Neural cell (in vitro differentiated cells): ENCODE data around the gene RPTN. TPM values are rescaled to one million over a fixed set of nuclear protein-coding genes. Genes with fewer than 3 reads are reported as not detected.

Experiments
- H2AFZ ChIP-seq: fragments of 200-600, 300-800 bp; sonication (generic), shearing (Covaris generic); 2 replicates; pipeline ENCODE4 v1.6.0; 2014; ENCODE audit warnings: low read depth, mild to moderate bottlenecking, antibody characterized with exemption, low read length, moderate library complexity
- H3F3A ChIP-seq: fragments of 200-600 bp; shearing (Covaris generic); 2 replicates; pipeline ENCODE4 v1.6.1; 2016; ENCODE audit warnings: mild to moderate bottlenecking, moderate library complexity, mixed read lengths, antibody characterized with exemption, low read length; ENCODE audit not compliant: insufficient read depth, poor library complexity, severe bottlenecking
- H3K27ac ChIP-seq: fragments of 200-600, 300-800 bp; sonication (generic), shearing (Covaris generic); 2 replicates; pipeline ENCODE4 v1.5.1; 2014; ENCODE audit warnings: mild to moderate bottlenecking, low read length, moderate library complexity
- H3K27me3 ChIP-seq: fragments of 300-800, 200-600 bp; sonication (generic), shearing (Covaris generic); 2 replicates; pipeline ENCODE4 v1.6.0; 2014; ENCODE audit warnings: mild to moderate bottlenecking, low read depth, low read length, moderate library complexity; ENCODE audit not compliant: insufficient read depth
- H3K36me3 ChIP-seq: fragments of 300-800, 200-600 bp; sonication (generic), shearing (Covaris generic); 2 replicates; pipeline ENCODE4 v1.5.1; 2014; ENCODE audit warnings: mild to moderate bottlenecking, antibody characterized with exemption, low read length, moderate library complexity; ENCODE audit not compliant: insufficient read depth
- H3K4me2 ChIP-seq: fragments of 300-800, 200-600 bp; sonication (generic), shearing (Covaris generic); 2 replicates; pipeline ENCODE4 v1.6.0; 2014; ENCODE audit warnings: mild to moderate bottlenecking, low read length
- H3K4me3 ChIP-seq: fragments of 300-800, 200-600 bp; sonication (generic), shearing (Covaris generic); 2 replicates; pipeline ENCODE4 v1.5.1; 2014; ENCODE audit warnings: mild to moderate bottlenecking, low read length, moderate library complexity
- H3K79me2 ChIP-seq: fragments of 200-600 bp; shearing (Covaris generic); replicated peaks from 2 replicates; pipeline ENCODE4 v1.6.0; 2014; ENCODE audit warnings: mild to moderate bottlenecking, low read length, moderate library complexity; ENCODE audit not compliant: insufficient read depth
- H3K9ac ChIP-seq: fragments of 300-800, 200-600 bp; sonication (generic), shearing (Covaris generic); 2 replicates; pipeline ENCODE4 v1.6.1; 2016; ENCODE audit warnings: mild to moderate bottlenecking, low read length, mixed read lengths
- H3K9me2 ChIP-seq: fragments of 200-600 bp; shearing (Covaris generic); 2 replicates; pipeline ENCODE4 v1.6.1; 2016; ENCODE audit warnings: mild to moderate bottlenecking, low read length, mixed read lengths; ENCODE audit not compliant: insufficient read depth
- H3K9me3 ChIP-seq: fragments of 200-600, 300-800 bp; sonication (generic), shearing (Covaris generic); 2 replicates; pipeline ENCODE4 v1.6.1; 2016; ENCODE audit warnings: mild to moderate bottlenecking, mixed run types, low read length, moderate library complexity, mixed read lengths
- H4K20me1 ChIP-seq: fragments of 200-600 bp; shearing (Covaris generic); 2 replicates; pipeline ENCODE4 v1.6.1; 2016; ENCODE audit warnings: mild to moderate bottlenecking, mixed run types; ENCODE audit not compliant: insufficient read depth
- CTCF ChIP-seq: fragments of 450-650 bp; IDR thresholded peaks from 2 replicates; pipeline ENCODE4 v1.5.1; 2014; ENCODE audit warnings: antibody characterized with exemption, mild to moderate bottlenecking, moderate library complexity; ENCODE audit not compliant: poor library complexity, severe bottlenecking
- EP300 ChIP-seq: fragments of 450-650 bp; conservative IDR thresholded peaks from 2 replicates; pipeline ENCODE4 v1.6.1; 2014; ENCODE audit warnings: antibody characterized with exemption, mild to moderate bottlenecking, moderate library complexity; ENCODE audit not compliant: poor library complexity, severe bottlenecking
- EZH2 ChIP-seq: fragments of 200-600, 300-800 bp; shearing (Covaris generic), sonication (generic); IDR thresholded peaks from 2 replicates; pipeline ENCODE4 v1.6.1; 2014; ENCODE audit warnings: antibody characterized with exemption, low read length, borderline replicate concordance, mild to moderate bottlenecking; ENCODE audit not compliant: insufficient read depth, poor library complexity, severe bottlenecking
- MXI1 ChIP-seq: fragments of 450-650 bp; conservative IDR thresholded peaks from 2 replicates; pipeline ENCODE4 v1.6.1; 2014; ENCODE audit warnings: antibody characterized with exemption, mild to moderate bottlenecking; ENCODE audit not compliant: poor library complexity, severe bottlenecking
- POLR2AphosphoS5 ChIP-seq: IDR thresholded peaks from 2 replicates; pipeline ENCODE4 v1.6.1; 2012
- RAD21 ChIP-seq: fragments of 450-650 bp; conservative IDR thresholded peaks from 2 replicates; pipeline ENCODE4 v1.6.1; 2014; ENCODE audit warnings: antibody characterized with exemption, mild to moderate bottlenecking, moderate library complexity
- SMC3 ChIP-seq: fragments of 450-650 bp; conservative IDR thresholded peaks from 2 replicates; pipeline ENCODE4 v1.6.1; 2014; ENCODE audit warnings: antibody characterized with exemption, mild to moderate bottlenecking, moderate library complexity; ENCODE audit not compliant: poor library complexity
- TAF1 ChIP-seq: IDR thresholded peaks from 2 replicates; pipeline ENCODE4 v1.6.1; 2012; ENCODE audit warnings: low read depth
- polyA plus RNA-seq: library from polyadenylated mRNA; depleted of rRNA; stranded (reverse); fragments of >200 nt; gene quantifications from 2 replicates; pipeline ENCODE4 v1.2.3, GENCODE V29; 2014
- TF ChIP-seq, protein P1 (sequence below): IDR thresholded peaks from 2 replicates; pipeline ENCODE4 v1.6.1; 2012; ENCODE audit warnings: borderline replicate concordance

RPTN gene
- polyA plus RNA-seq, 1 donor from 2014 or later: not detected

DNA sequence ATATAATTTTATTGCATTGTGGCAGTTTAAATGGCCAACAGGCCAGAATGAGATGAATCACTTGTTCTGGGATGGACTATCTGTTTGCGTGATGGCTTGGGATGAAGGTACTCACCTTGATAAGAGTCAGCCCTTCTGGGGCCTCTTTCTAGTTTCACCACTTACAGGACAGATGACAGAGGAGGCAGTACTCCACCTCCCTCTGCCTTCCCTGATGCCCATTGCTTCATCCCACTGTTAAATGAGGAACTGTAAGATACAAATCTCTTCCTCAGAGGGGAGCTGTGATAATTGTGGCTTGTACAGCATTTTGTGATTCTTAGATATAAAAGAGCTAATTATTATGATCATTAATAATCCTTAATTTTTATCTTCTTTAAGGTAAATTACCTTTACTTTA lies 40.1 kb downstream of the RPTN start:
- no peak overlapping the region for H3K4me2 ChIP-seq
- H3F3A ChIP-seq: no peaks in the 10 kb centered on the region
- H3K4me3 ChIP-seq: no peak overlapping the region
- no peaks in the 10 kb centered on the region for H4K20me1 ChIP-seq
- no peak overlapping the region for H3K27ac ChIP-seq
- H3K27me3 ChIP-seq: peaks cover 13% of the 10 kb centered on the region
- H2AFZ ChIP-seq: no peak overlapping the region
- no peaks in the 10 kb centered on the region for H3K9me3 ChIP-seq
- no peaks in the 10 kb centered on the region for H3K79me2 ChIP-seq
- no peaks in the 10 kb centered on the region for H3K36me3 ChIP-seq
- H3K9ac ChIP-seq: no peak overlapping the region
- no peaks in the 10 kb centered on the region for H3K9me2 ChIP-seq
- TF ChIP-seq SMC3 (no peak), EZH2 (no peak), EP300 (no peak), POLR2AphosphoS5 (no peak), TAF1 (no peak), MXI1 (no peak), RAD21 (no peak), CTCF (no peak)
- TF ChIP-seq, protein P1, sequence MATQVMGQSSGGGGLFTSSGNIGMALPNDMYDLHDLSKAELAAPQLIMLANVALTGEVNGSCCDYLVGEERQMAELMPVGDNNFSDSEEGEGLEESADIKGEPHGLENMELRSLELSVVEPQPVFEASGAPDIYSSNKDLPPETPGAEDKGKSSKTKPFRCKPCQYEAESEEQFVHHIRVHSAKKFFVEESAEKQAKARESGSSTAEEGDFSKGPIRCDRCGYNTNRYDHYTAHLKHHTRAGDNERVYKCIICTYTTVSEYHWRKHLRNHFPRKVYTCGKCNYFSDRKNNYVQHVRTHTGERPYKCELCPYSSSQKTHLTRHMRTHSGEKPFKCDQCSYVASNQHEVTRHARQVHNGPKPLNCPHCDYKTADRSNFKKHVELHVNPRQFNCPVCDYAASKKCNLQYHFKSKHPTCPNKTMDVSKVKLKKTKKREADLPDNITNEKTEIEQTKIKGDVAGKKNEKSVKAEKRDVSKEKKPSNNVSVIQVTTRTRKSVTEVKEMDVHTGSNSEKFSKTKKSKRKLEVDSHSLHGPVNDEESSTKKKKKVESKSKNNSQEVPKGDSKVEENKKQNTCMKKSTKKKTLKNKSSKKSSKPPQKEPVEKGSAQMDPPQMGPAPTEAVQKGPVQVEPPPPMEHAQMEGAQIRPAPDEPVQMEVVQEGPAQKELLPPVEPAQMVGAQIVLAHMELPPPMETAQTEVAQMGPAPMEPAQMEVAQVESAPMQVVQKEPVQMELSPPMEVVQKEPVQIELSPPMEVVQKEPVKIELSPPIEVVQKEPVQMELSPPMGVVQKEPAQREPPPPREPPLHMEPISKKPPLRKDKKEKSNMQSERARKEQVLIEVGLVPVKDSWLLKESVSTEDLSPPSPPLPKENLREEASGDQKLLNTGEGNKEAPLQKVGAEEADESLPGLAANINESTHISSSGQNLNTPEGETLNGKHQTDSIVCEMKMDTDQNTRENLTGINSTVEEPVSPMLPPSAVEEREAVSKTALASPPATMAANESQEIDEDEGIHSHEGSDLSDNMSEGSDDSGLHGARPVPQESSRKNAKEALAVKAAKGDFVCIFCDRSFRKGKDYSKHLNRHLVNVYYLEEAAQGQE: no peak

DNA sequence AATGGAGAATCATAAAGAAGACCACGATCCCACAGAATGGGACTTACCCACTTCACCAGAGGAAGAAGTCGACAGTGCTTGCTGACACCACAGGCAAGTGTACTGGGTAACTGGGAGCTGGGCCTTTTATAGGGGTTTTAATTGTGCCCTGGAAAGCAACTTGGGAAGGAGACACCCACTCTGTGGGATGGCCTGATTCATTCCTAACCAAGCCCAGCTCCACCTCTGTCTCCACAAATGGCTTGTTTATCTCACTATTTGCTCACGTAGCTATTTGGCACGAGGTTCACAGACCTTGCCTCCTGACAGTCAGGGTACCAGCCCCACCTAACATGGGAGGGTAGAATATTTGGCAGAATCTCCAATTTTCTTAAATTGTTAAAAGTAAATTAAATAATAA lies 43.7 kb downstream of the RPTN start, which contains the start of gene TCHH:
TSS of gene TCHH (minus strand) at position 101 of the 400 bp plus-strand sequence. CDS start 1,364 bp downstream, outside the sequence.
- no peak within 1 kb of the TSS for H3K4me3 ChIP-seq
- TF ChIP-seq MXI1: no peak
- TF ChIP-seq TAF1: no peak
- TF ChIP-seq EP300: no peak
- no peak for TF ChIP-seq POLR2AphosphoS5
- TF ChIP-seq SMC3: no peak
- TF ChIP-seq EZH2: no peak
- TF ChIP-seq RAD21: no peak
- TF ChIP-seq CTCF: no peak
- TF ChIP-seq, protein P1: no peak
- no peaks in the 10 kb centered on the region for H3K9me2 ChIP-seq
- no peaks in the 10 kb centered on the region for H3F3A ChIP-seq
- no peaks in the 10 kb centered on the region for H3K9me3 ChIP-seq
- no peaks in the 10 kb centered on the region for H3K79me2 ChIP-seq
- no peak within 1 kb of the TSS for H3K9ac ChIP-seq
- H3K36me3 ChIP-seq: no peaks in the 10 kb centered on the region
- no peak within 1 kb of the TSS for H3K27ac ChIP-seq
- H3K4me2 ChIP-seq: no peak within 1 kb of the TSS
- H3K27me3 ChIP-seq: peaks cover 32% of the 10 kb centered on the region
- no peak within 1 kb of the TSS for H2AFZ ChIP-seq
- H4K20me1 ChIP-seq: no peaks in the 10 kb centered on the region
